KOPT-K1 (cell line): Measurements from ENCODE around the gene MRGPRE.

Experiments
- H3K27ac ChIP-seq: fragments of 200-600 bp; sonication (generic); 2 replicates; pipeline ENCODE4 v1.5.1; 2016; ENCODE audit warnings: antibody characterized with exemption, mild to moderate bottlenecking, low read depth, low read length; ENCODE audit not compliant: poor library complexity, severe bottlenecking
- H3K36me3 ChIP-seq: fragments of 200-600 bp; sonication (generic); 2 replicates; pipeline ENCODE4 v1.5.1; 2017; ENCODE audit warnings: antibody characterized with exemption, mild to moderate bottlenecking, low read length, moderate library complexity; ENCODE audit not compliant: insufficient read depth
- H3K9me3 ChIP-seq: fragments of 200-600 bp; sonication (generic); 2 replicates; pipeline ENCODE4 v1.5.1; 2017; ENCODE audit warnings: antibody characterized with exemption, low read length, mild to moderate bottlenecking; ENCODE audit not compliant: insufficient read depth, poor library complexity, severe bottlenecking

MRGPRE gene

DNA sequence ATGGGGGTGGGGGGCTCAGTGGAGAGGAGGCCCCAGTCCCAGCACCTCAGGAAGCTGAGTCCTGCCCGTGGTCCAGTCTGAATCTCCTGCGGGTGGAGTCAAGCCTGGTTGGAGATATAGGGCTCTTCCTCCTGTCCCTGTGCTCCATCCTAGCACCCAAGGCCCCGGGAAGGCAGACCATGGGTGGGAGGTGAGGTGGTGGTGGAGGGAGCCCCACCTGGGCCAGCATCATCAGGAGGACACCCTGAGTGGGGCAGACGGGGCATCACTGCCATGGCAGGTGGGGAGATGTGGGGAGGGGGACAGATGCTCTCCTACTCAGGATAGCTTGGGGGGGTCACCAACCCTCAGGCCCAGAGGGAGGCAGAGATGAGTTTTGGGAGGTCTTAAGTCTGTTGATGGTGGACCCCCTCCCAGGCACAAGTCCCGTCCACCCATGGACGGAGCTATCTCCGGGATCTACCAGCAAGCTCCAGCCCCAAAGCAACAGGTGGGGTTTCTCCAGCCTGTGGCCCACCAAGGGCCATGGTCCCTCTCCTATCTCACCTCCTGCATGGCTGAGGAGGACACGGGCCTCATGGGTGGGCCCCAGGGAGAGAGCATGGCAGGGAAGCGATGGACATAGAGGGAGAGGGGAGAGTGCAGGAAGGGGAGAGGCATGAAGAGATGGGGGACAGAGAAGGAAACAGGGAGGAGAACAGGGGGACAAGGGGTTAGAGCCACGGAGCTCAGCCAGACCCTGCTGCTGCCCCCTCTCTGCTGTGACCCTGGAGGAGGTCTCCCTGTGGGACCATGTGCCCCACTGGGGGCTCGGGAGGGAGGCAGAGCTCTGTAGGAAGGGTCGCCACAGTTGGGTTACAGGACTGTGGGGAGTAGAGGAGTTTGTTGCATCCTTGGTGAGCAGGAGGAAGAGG, 1.3 kb downstream of the MRGPRE start:
- H3K27ac ChIP-seq, result no peak overlapping the region
- no peaks in the 10 kb centered on the region for H3K9me3 ChIP-seq
- no peaks in the 10 kb centered on the region for H3K36me3 ChIP-seq

DNA sequence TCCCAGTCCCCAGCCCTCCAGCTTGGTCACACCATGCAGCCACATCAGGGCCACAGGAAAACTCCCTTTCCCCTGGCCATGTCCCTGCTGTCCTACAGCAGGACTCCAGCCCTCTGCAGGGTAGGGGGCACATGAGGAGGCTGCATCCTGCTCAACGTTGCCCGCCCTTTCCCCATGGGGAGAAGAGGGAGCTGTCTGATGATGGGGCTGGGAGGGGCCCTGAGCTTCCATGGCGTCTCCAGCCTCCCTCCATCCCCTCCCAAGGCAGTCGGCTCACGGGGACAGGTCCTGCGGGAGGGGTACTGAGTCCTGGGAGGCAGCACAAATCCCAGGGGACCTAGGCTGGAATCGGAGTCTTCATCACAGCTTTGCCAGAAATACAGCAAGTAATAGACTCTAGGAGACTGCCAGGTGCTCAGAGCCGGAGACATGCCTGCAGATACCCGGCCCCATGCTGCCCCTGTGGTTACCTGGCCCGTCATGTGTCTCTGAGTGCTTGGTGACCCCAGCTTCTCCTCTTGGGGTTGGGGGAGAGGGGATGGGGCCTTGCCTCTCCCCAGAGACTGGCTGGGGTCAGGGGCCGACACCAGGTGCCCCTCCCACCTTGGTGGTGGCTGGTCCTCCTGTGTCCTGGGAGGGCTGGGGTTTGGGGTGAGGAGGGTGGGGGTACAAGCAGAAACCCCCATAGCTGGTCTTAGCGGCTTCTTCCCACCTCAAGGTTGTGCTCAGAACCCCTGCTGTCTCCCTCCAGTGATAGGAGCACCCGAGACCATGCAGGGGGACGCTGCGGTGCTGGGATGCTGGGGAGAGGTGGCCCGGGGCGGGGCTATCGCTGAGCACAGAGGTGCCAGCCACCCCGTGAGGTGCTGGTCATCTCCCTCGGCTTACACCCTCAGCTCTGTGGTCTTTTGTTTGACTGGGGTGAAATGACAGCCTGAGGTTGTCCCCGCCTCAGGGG, 2.3 kb downstream of the MRGPRE start:
- Histone ChIP-seq H3K36me3 (no peaks in the 10 kb centered on the region), H3K27ac (no peak overlapping the region), H3K9me3 (no peaks in the 10 kb centered on the region)

DNA sequence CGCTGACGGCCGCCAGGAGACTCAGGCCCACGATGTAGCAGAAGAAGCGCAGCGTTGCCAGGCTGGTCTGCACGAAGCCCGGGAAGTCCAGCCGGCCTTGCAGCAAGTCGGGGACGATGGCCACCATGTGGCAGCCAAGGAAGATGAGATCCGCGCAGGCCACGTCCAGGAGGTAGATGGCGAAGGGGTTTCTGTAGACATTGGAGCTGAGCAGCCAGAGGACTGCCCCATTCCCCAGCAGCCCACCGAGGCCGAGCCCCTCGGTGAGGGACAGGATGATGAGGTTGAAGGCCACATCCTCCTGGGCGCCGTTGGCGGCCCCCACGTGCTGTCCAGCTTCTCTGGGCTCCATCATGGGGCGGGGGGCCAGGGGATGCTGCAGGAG, 3.8 kb downstream of the MRGPRE start:
- Histone ChIP-seq H3K36me3 (no peaks in the 10 kb centered on the region), H3K9me3 (no peaks in the 10 kb centered on the region), H3K27ac (no peak overlapping the region)

DNA sequence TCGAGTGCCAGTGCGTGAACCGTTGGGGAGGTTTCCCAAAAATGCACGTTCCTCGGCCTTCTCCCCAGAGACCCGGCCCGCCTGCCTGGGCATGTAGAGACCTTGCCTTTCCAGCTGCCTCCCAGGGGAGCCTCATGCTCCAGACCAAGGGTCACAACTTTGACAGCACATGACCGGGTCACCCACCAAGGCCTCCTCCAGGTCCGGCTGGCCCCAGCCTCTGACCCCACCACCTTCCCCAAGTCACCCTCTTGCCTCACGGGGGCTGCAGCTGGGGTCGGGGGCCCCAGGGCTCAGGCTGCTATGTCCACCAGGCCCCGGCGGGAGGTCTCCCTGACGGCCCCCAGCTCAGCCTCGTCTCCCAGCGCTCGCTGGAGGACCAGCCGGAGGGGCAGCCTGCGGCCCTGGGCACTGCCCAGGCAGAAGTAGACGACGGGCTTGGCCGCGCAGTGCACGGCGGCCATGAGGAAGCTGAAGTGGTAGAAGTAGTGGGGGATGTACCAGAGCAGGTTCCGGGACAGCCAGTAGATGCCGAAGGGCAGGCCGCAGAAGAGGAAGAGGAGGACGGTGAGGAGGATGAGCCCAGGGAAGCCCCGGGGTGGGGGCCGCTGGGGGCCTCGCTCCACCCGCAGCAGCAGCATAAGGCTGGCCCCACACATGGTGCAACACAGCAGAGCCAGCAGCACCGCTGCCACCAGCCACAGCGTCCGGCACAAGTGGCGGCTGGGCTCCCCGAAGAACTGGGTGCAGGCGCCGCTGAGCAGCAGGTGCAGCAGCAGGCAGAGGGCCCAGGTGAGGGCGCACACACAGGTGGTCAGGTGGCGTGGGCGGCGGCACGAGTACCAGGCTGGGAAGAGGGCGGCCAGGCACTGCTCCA, 4.4 kb downstream of the MRGPRE start:
- Histone ChIP-seq H3K9me3 (no peaks in the 10 kb centered on the region), H3K27ac (no peak overlapping the region), H3K36me3 (no peaks in the 10 kb centered on the region)

DNA sequence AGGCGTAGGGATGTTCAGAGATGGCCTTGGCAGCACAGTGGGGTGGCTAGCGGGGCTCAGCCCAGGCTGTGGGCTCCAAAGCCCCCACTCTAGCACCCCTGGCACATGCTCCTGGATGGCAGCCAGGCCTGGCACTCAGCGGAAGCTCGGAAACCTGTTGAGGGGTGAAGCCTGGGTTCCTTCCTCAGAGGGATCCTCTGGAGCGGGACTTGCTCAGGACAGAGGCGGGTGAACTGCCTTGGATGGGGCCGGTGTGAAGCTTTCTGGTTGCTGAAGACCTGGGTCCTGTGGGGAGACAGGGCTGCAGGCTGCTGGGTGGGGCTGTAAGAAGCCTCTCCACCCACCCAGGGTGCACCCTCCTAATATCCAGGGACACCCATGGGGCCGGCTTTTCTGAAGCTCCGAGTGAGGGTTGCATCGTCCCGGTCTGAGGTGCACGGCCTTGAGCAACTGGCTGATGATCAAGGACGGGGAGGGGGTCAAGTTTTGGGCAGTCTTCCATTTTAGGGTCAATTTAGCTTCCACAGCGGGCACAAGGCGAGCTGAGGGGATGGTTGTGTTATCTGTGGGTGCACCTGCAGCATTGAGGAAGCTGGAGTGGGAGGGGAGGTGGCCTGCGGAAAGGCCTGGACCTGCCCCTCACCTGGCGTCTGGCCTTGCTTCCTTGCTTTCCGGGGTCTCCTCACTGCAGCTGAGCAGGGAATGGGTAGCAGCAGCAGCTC, 5.2 kb downstream of the MRGPRE start:
- Histone ChIP-seq H3K36me3 (no peaks in the 10 kb centered on the region), H3K9me3 (no peaks in the 10 kb centered on the region), H3K27ac (no peak overlapping the region)

DNA sequence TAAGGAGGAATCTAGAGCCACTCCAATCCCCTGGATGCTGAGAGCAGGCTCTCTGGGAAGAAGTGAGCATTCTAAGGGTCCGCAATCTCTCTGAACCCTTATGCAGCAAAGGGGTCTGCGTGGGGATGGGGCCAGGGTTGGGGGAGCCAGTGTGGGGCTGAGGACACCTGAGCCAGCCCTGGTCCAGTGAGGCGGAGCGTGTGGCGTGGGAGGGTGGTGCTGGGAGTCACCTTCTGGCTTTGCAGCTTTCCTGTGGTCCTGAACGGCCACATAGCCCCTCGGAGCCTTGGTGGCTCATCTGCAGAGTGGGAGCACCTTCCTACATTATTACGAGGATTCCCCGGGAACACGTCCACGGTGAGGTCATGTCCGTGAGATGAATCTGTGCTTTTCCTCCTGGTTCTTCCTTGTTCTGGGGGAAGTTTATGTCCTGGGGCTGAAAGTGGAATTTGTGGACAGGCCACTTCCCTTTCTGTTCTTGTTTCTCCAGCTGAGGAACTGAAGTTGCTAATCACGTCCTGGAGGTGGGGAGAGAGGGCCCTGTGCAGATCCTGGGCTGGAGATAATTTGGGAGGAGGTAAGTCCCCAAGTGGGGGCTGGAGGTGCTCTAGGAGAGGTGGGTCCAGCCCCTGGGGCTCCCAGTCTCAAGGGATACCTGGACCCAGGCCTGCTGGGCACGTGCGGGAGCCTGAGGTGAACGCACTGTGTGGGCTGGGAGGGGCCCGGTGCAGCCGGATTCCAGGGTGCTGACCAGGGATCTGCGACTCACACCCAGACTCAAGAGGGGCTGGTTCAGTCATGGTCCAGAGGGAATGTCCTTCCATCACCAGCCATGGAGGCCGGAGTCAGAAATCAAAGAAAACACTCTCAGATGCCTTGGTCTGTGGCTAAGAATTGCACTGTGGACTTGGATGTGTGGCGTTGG, 6.1 kb downstream of the MRGPRE start:
- H3K27ac ChIP-seq, result no peak overlapping the region
- H3K36me3 ChIP-seq, result no peaks in the 10 kb centered on the region
- H3K9me3 ChIP-seq, result no peaks in the 10 kb centered on the region

DNA sequence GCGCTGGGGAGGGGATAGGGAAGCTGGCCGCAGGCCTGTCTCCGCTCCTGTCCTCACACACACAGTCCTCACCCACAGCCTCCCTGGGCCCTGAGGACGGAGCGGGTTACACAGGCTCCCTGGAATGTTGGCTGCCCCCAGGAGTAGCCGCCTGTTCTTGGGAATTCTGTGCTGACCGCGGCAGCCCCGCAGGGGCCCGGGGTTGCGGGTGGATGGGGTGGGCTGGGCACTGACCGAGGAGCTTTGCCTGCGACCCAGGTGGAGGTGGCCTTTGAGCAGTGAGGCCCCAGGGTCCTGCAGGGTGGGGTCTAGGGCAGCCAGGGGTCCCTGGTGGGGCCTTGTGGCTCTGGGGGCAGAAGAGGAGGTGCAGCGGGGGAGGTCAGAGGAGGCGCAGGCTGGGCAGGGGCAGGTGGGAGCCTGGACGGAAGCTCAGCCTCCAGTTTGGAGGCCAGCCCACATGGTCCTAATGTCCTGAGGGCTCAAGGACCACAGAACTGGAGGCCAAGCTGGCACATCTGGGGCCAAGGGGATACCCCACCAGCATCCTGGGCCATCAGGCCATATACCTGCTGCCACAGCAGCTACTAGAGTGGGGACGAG, 7.0 kb downstream of the MRGPRE start:
- Histone ChIP-seq H3K9me3 (no peaks in the 10 kb centered on the region), H3K36me3 (no peaks in the 10 kb centered on the region), H3K27ac (no peak overlapping the region)

DNA sequence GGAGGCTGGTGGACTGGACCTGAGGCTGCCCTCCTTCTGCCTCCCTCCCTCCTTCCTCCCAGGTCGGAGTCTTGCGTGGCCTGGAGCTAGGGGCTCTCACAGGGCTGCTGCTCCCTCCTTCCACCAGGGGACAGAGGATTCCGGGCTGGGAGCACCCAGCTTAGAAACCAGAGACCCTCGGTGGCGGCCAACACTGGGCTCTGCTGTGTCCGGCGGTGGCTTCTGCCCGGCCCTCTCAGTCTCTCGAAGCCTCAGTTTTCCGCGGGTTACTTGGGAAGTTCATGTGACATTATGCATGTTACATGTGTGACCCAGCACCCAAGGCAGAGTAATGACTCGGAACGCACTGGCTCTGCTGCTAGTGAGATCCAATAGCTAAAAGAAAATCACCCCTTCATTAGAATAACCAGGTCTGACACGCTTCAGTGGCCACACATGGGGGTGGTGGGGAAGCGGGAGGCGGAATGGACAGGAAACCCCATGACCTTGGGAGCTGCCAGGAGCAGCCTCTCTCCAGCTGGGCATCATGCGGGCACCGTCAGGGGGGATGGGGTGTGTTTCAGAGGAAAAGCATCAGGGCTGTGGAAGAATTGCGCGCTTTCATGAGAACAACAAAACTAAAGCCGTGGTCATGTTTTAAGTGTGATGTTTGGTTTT, 7.7 kb downstream of the MRGPRE start:
- no peaks in the 10 kb centered on the region for H3K36me3 ChIP-seq
- no peak overlapping the region for H3K27ac ChIP-seq
- no peaks in the 10 kb centered on the region for H3K9me3 ChIP-seq

DNA sequence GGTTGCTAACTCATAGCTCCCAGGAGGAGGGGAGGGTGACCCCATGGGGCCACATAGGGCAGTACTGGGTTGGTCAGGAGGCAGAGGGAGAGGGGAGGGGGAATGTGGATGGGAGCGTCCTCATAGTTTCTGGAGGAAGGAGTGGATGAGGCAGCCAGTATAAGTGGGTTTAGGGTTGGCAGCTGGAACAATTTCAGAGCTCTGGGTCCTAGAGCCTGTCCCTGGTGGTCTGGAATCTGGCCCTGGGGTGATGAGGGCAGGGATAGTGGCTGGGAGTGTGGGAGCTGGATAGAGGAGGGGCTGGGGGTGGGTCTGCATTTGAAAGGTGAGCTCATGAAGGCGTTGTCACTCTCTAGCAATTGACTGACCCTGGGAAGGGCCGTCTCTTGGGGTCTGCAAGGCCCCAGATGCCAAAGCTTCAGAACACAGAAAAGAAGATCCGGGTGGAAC, 8.3 kb downstream of the MRGPRE start:
- Histone ChIP-seq H3K9me3 (no peaks in the 10 kb centered on the region), H3K36me3 (no peaks in the 10 kb centered on the region), H3K27ac (no peak overlapping the region)

DNA sequence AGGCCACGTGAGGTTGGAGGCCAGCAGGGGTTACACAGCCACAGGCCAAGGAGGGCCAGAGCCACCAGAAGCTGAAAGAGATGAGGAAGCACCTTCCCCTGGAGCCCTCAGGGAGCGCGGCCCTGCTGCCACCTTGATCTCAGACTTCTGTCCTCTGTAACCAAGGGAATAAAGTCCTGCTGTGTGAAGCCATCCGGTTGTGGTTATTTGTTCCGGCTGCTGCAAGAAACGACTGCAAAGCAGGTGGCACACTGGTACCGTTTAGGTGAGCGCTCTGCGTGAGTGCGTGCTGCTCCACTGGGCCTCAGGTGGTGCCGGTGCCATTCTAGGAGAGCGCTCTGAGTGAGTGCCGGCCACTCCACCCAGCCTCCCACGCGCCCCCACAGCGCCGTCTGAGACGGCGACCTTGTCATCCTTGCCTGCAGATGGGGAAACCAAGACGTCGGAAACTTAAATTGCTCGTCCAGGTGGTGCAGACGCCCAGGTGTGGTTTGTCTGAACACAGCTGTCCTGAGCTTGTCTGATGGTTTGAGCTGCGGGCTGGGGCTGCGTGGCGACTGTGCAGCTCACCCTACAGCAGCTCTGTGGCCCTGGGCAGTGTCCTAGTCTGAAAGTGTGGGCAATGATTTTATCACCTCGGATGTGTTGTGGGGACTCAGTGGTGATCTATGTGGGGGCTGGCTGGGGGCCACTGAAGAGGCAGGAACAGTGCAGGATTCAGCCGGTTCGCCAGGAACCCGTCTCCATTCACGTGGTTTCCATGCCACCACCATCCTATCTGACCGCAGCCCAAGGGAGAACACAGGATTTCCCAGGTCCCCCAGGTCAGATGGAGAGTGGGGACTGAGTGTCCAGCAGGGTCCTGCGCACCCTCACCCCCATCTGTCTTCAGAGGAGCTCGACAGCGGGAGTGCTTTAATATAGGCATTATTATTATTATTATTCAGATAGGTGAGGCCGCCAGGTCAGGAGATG, 9.0 kb downstream of the MRGPRE start:
- peak overlapping the region; percentile 12 for H3K27ac ChIP-seq
- H3K9me3 ChIP-seq, result no peaks in the 10 kb centered on the region
- no peaks in the 10 kb centered on the region for H3K36me3 ChIP-seq

DNA sequence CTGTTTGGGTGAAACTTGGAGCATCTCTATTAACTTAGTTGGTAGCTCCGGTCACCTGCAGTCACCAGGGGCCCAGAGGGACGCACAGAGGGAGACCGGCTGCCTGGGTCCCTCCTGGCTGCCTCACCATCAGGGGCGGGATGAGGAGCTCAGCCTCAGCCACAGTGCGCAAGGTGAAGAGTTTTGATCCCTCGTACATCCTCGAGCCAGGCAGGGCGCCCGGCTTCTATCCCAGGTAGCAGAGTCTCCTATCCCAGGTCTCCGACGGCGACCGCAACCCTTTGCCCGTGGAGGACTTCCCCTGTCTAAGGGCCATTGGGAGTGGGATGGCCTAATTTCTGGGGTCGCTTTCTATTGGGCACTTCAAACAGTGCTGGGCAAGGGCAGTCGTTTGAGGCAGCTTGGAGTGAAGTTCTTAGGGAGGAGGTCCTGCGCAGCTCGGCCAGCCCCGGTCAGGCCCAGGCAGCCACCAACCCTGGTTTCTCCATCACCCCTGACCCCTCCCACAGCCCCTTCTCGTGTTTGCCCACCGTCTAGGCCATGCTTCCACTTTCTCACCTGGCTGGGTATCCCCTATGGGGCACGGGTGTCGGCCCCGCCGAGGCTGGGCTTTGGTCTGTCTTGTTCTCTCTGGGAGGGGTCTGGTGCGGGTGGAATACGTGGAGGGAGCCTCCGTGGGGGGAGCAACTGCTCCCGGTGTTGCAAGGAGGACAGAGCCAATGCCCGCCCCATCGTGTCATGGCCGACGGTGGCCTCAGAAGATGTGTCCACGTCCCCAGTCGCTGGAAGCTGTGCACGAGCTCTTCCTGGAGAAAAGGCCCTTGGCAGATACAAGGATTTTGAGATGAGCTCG, 10.0 kb downstream of the MRGPRE start:
- Histone ChIP-seq H3K9me3 (no peaks in the 10 kb centered on the region), H3K27ac (peak overlapping the region; percentile 12), H3K36me3 (no peaks in the 10 kb centered on the region)
